Endometrial microvascular endothelial cells (primary cell): Measurements from ENCODE around the gene UTS2. TPM values are rescaled to one million over a fixed set of nuclear protein-coding genes. Genes with fewer than 3 reads are reported as not detected.

Source experiments
- in situ Hi-C: cut with HindIII; loops from 2 replicates; pipeline ENCODE4 v1.10.0; 2017; ENCODE audit warnings: low sequenced_read_pairs, low pct_unique_long_range_greater_than_20kb; ENCODE audit errors: inconsistent ontology term
- total RNA-seq: library from RNA; depleted of rRNA; stranded (reverse); fragments of >200 nt; gene quantifications from one replicate; pipeline ENCODE4 v1.2.3, GENCODE V29; 2015; ENCODE audit errors: inconsistent ontology term

UTS2 gene
- total RNA-seq, 1 donor from 2014 or later = not detected

DNA sequence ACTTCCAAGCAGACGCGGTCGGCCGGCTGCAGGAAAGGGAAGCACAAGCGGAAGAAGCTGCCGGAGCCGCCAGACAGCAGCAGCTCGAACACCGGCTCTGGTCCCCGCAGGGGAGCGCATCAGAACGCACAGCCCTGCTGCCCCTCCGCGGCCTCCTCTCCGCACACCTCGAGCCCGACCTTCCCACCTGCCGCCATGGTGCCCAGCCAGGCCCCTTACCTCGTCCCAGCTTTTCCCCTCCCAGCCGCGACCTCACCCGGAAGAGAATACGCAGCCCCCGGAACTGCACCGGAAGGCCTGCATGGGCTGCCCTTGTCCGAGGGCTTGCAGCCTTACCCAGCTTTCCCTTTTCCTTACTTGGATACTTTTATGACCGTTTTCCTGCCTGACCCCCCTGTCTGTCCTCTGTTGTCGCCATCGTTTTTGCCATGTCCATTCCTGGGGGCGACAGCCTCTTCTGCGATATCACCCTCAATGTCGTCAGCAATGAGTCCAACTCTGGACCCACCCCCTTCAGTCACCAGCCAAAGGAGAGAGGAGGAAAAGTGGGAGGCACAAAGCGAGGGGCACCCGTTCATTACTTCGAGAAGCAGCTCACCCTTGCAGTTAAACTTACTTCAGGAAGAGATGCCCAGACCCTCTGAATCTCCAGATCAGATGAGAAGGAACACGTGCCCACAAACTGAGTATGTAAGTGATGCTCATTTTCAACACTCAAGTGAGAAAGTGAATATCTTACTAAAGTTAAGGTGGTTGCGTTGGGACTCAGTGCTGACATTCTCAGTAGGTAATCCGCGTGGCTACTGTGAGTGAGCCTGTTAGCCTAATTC, 25.5 kb downstream of the UTS2 start:
- in situ Hi-C loops = no loop called here

DNA sequence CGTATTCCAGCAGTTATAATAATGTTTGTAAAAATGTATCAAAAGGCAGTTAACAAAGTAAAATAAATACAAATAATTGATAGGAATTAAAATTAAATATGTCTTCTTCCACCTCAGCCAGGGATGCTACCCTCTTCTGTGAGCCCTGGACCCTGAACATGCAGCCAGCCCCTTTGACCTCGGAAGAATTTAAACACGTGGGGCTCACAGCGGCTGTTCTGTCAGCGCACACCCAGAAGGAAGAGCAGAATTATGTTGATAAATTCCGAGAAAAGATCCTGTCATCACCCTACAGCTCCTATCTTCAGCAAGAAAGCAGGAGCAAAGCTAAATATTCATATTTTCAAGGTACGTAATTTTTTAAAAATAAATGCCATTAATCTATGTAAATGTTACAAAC, 26.5 kb downstream of the UTS2 start:
- in situ Hi-C loops = no loop called here

DNA sequence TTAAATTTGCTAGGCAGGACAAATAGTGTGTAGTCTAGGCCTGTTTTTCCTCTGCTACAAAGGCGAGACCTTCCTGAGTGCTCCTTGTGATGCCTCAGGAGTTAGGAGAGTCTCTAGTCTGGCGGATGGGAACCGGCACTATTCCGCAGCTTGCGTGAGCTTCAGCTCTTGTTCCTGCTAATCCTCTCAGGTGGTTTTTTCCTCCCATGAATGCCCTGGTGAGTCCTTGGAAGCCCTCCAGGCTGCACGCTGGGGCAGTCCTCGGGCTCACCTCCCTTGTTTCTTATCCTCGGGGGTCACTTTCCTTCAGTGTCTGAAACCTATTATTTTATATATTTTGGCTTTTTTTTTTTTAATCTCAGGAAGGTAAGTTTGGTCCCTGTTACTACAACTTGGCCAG, 28.2 kb downstream of the UTS2 start:
- in situ Hi-C loops = no loop called here

DNA sequence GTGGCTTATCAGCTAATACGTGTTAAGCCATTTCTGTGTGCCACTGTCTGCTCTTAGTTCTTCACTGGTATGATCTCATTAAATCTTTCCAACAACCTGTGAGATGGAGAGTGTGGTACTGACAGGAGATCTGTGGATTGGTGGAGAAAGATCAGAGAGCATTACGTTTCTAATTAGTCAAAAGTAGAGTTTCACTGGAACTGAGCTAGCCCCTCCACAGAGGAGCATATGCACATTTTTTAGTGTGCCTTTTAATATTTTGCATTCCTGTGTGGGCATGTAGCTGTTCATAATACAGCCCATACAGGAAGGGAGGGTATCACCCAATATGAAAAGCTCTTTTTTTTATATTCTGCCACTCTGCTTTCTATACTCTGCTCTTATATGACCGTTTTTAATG, 31.6 kb downstream of the UTS2 start:
- in situ Hi-C loops = no loop called here

DNA sequence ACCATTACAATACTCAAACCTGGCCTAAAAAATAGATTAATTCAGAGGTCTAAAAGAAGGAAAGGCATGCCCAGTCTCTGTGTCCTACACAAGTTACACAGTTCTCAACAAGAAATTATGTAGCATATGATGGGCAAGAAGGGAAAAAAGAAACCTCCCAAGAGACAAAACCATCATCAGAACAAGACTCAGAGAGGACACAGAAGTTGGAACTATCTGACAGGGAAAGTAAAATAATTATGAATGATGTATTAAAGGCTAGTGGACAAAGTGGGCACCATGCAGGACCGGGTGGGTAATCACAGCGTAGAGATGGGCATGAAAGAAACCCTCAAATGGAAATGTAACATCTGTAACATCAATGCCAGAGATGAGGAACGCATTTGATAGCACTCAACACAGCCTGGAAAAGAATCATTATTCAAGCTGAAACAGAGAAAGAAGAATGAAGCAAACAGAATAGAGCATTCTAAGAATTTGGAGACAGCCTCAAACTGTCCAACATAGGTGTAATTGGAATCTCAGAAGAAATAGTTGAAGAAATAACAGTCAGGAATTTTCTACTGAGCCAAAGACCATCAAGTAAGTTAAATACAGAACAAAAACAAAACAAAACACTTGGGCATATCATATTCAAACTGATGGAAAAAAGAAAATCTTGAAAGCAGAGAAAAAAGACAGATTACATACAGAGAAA, 39.0 kb downstream of the UTS2 start:
- in situ Hi-C loops = no loop called here

DNA sequence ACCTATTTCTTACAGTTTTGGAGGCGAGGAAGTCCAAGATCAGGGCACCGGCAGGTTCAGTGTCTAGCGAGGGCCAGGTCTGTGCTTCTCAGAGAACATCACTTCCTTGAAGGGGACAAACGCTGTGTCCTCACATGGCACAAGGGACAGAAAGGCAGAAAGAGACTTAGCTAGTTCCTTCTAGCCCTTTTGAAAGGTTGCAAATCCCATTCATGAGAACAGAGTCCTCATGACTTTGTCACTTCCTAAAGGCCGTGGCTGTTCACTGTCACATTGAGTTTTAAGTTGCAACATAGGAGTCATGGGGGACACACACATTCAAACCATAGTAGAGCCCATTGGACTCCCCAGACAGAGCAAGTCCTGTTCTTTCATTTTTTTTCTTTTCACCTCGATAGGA, 41.4 kb downstream of the UTS2 start:
- in situ Hi-C loops = no loop called here

DNA sequence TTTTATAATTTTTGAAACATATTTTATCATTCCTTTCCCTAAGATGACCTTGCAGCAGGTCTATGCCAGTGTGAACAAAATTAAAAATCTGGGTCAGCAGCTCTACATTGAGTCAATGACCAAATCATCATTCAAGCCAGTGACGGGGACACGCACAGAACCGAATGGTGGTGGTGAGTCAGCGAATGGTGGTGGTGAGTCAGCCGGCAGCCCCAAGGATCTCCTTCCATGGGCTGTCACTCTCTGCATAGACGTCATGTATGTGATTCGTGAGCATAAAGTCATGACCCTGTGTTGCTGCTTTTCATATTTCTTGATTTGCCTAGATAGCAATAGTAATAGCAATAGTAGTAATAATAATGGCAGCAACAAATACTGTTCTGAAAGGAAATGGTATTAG, 42.5 kb downstream of the UTS2 start:
- in situ Hi-C loops = no loop called here

DNA sequence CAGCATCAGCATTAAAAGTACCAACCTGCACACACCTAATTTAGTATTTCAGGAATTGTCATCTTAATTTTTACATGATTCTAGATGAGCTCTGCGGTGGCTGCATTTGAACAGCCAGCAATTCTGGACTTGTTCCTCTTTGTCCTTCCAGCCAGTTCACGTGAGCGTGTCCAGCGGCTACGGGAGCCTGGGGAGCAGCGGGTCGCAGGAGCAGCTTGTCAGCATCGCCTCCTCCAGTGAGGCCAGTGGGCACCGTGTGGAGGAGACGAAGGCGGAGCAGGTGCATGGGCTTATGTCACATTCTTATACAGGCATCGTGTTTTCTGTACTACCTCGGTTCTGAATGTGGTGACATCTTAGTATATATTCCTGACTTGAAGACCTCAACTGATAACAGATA, 43.1 kb downstream of the UTS2 start:
- in situ Hi-C loops = no loop called here

DNA sequence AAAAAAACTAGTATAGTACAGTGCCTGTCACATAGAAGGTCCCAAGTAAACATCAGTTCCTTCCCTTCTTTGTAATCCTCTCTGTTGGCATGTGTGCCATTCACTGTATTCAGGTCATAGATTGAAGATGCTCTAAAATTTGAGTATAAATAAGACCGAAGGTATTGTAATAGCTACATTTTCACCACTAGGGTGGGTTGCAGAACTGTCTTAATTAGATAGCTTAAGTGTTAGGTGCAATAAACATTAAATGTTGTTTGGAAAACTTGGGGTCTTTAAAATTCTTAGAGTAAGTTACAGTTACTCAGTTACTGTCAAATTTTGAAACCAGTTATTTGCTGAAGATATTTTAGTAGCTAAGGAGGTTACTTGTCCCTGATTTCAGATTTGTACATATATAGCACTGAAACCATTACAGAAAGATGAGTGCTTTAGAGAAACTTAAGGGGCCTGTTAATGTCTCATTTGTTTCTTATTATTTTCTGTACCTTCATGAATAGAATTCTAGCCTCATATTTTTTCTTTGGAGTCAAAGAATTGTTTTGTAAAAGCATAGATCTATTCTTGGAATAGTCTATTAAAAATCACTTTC, 44.5 kb downstream of the UTS2 start:
- in situ Hi-C loops = no loop called here

DNA sequence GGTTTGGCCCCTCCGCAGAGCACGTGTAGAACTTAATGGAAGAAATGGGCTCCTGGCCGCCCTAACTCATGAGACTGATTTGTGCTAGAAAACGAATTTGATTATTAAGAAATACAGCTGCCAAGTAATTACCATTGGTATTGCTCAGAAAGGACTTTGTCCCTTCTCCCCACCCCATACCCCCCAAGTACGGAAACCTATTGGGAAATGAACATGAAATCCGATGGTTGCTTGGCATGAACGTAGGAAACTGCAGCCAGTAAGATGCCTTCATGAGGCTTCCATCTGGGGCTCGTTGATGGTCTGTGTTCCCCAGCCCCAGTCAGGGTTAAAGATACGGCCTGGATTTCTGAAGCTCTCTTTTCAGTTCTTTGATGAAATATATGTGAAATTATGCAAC, 47.4 kb downstream of the UTS2 start:
- in situ Hi-C loops = no loop called here

Other genes with a start within 250 kb of the UTS2 start
- gene VAMP3, start 81.8 kb downstream of the UTS2 start, total RNA-seq = 181 TPM
- gene PER3, start 68.8 kb downstream of the UTS2 start, total RNA-seq = 1.2 TPM
- gene TNFRSF9, start 87.8 kb upstream of the UTS2 start, total RNA-seq = not detected
- gene PARK7, start 108.6 kb upstream of the UTS2 start, total RNA-seq = 247 TPM
- gene ERRFI1, start 173.2 kb upstream of the UTS2 start, total RNA-seq = 18.5 TPM